ENCODE measurements around the gene S100A4.
"Not testable (repeated sequence)": the region's sequence is repeated elsewhere in the genome, so short reads cannot be mapped to it uniquely, and the experiment has no call there.

DNA sequence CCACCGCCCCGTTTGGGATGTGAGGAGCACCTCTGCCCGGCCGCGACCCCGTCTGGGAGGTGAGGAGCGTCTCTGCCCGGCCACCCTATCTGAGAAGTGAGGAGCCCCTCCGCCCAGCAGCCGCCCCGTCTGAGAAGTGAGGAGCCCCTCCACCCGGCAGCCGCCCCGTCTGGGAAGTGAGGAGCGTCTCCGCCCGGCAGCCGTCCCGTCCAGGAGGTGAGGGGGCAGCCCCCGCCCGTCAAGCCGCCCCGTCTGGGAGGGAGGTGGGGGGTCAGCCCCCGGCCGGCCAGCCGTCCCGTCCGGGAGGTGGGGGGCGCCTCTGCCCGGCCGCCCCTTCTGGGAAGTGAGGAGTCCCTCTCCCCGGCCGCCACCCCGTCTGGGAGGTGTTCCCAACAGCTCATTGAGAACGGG, 29.5 kb upstream of the S100A4 start:
- not testable (repeated sequence) for TF ChIP-seq CTCF (conservative IDR thresholded peaks at IDR 0.05; ENCODE audit: low read depth in 2 of 2); EZH2 (IDR thresholded peaks at IDR 0.05; ENCODE audit: low read depth, unreplicated experiment); POLR2AphosphoS5 (IDR thresholded peaks at IDR 0.05; ENCODE audit: low read depth); ZNF331 (CRISPR knock-in tag; IDR thresholded peaks at IDR 0.05; ENCODE audit: low read depth)

All from GM23338 (cell line).